ENCODE data around the gene SHD.

- TF ChIP-seq POLR2A (IDR thresholded peaks at IDR 0.05): no peak
- TF ChIP-seq CTCF (IDR thresholded peaks at IDR 0.05): no peak
Observed at GRCh38 chr19:4260613-4261191, 18.4 kb upstream of the SHD start.

All from body of pancreas (tissue), 4 donors.